Neural progenitor cell (in vitro differentiated cells): ENCODE data around the gene PRKAG3.

ENCODE experiments used
- CTCF ChIP-seq: fragments of 200-600 bp; sonication (generic); IDR thresholded peaks from 2 replicates; pipeline ENCODE4 v1.5.1; 2017; ENCODE audit warnings: antibody characterized with exemption, mild to moderate bottlenecking
- EZH2 ChIP-seq: fragments of 200-600 bp; sonication (generic); IDR thresholded peaks from 2 replicates; pipeline ENCODE4 v1.6.1; 2017; ENCODE audit warnings: antibody characterized with exemption, mild to moderate bottlenecking, moderate library complexity
- EZH2phosphoT487 ChIP-seq: fragments of 200-600 bp; sonication (generic); IDR thresholded peaks from 2 replicates; pipeline ENCODE4 v1.6.1; 2017; ENCODE audit warnings: antibody characterized with exemption

- no peak for TF ChIP-seq CTCF
- TF ChIP-seq EZH2phosphoT487, result no peak
- no peak for TF ChIP-seq EZH2
Measured at GRCh38 chr2:218856896-218857243, 25.3 kb upstream of the PRKAG3 start.
